GM23248 (cell line): ENCODE measurements around the gene SLC2A9. TPM values are rescaled to one million over a fixed set of nuclear protein-coding genes. Genes with fewer than 3 reads are reported as not detected.
A peak's percentile ranks its signal among the peaks of the same experiment; 100 is the strongest.

Experiments
- DNase-seq: peaks from one replicate; pipeline ENCODE4 v3.0.0-alpha.2; 2015
- H2AFZ ChIP-seq: fragments of 200-600 bp; sonication (generic); 2 replicates; pipeline ENCODE4 v1.6.1; 2016; ENCODE audit warnings: antibody characterized with exemption
- H3F3A ChIP-seq: fragments of 200-600 bp; sonication (generic); 2 replicates; pipeline ENCODE4 v1.6.1; 2016; ENCODE audit warnings: mild to moderate bottlenecking, antibody characterized with exemption, mixed run types; ENCODE audit not compliant: insufficient read depth
- H3K27ac ChIP-seq: fragments of 200-600 bp; sonication (generic); 2 replicates; pipeline ENCODE4 v1.5.1; 2016; ENCODE audit warnings: mild to moderate bottlenecking
- H3K27me3 ChIP-seq: fragments of 200-600 bp; sonication (generic); replicated peaks from 2 replicates; pipeline ENCODE4 v1.6.1; 2016; ENCODE audit warnings: mild to moderate bottlenecking; ENCODE audit not compliant: insufficient read depth
- H3K36me3 ChIP-seq: fragments of 200-600 bp; sonication (generic); 2 replicates; pipeline ENCODE4 v1.6.1; 2016; ENCODE audit warnings: low read depth, mild to moderate bottlenecking
- H3K4me1 ChIP-seq: fragments of 200-600 bp; sonication (generic); 2 replicates; pipeline ENCODE4 v1.6.1; 2016; ENCODE audit warnings: mild to moderate bottlenecking; ENCODE audit not compliant: insufficient read depth
- H3K4me2 ChIP-seq: fragments of 200-600 bp; sonication (generic); one replicate; pipeline ENCODE4 v1.6.1; 2016; ENCODE audit warnings: mild to moderate bottlenecking; ENCODE audit not compliant: unreplicated experiment
- H3K4me3 ChIP-seq: fragments of 200-600 bp; sonication (generic); 2 replicates; pipeline ENCODE4 v1.5.1; 2016; ENCODE audit warnings: mild to moderate bottlenecking
- H3K79me2 ChIP-seq: fragments of 200-600 bp; sonication (generic); 2 replicates; pipeline ENCODE4 v1.6.1; 2016; ENCODE audit warnings: mild to moderate bottlenecking; ENCODE audit not compliant: insufficient read depth
- H3K9ac ChIP-seq: fragments of 200-600 bp; sonication (generic); 2 replicates; pipeline ENCODE4 v1.6.1; 2016; ENCODE audit warnings: mild to moderate bottlenecking
- H3K9me2 ChIP-seq: fragments of 200-600 bp; sonication (generic); 2 replicates; pipeline ENCODE4 v1.6.1; 2016; ENCODE audit warnings: mixed run types, mild to moderate bottlenecking, moderate library complexity; ENCODE audit not compliant: insufficient read depth
- H3K9me3 ChIP-seq: fragments of 200-600 bp; sonication (generic); one replicate; pipeline ENCODE4 v1.6.1; 2017; ENCODE audit warnings: low read depth
- H4K20me1 ChIP-seq: fragments of 200-600 bp; sonication (generic); 2 replicates; pipeline ENCODE4 v1.6.0; 2016; ENCODE audit not compliant: insufficient read depth
- EZH2 ChIP-seq: fragments of 200-600 bp; sonication (generic); IDR thresholded peaks from 2 replicates; pipeline ENCODE4 v1.6.1; 2018; ENCODE audit warnings: antibody characterized with exemption, mild to moderate bottlenecking; ENCODE audit not compliant: insufficient read depth, poor library complexity, severe bottlenecking
- EZH2phosphoT487 ChIP-seq: fragments of 200-600 bp; sonication (generic); IDR thresholded peaks from 2 replicates; pipeline ENCODE4 v1.6.1; 2018; ENCODE audit warnings: antibody characterized with exemption, moderate library complexity, mild to moderate bottlenecking, low read depth; ENCODE audit not compliant: insufficient read depth
- WGBS, 2 experiments: methylation state at CpG; one replicate each; pipeline ENCODE4 v1.1.6; 2015 to 2017; ENCODE audit warnings: low lambda C conversion rate in 2 of 2, low coverage in 1 of 2; ENCODE audit errors: missing lambda C conversion rate in 2 of 2; 5-methylcytosine and 5-hydroxymethylcytosine counted together
- in situ Hi-C: fragments of 300-500 bp; cut with MboI; formaldehyde crosslinking; loops from 2 replicates; pipeline ENCODE4 v1.15.0; 2020
- polyA plus RNA-seq: library from polyadenylated mRNA; unstranded; fragments of >200 nt; fragmentation: Nextera tagmentation; extraction: Ambion mirVana; gene quantifications from 2 replicates; pipeline ENCODE4 v1.2.1, GENCODE V29; 2016
- total RNA-seq: library from RNA; depleted of rRNA; stranded (reverse); fragments of >200 nt; shearing (Covaris generic); gene quantifications from 2 replicates; pipeline ENCODE4 v1.2.3, GENCODE V29; 2014

Gene SLC2A9
- total and polyA plus RNA-seq, 2 experiments from 2014 or later = 2.8 to 3.5 TPM

GRCh38 chr4:9927341-9928007, 93.8 kb downstream of the SLC2A9 start:
- no peaks in the 10 kb centered on the region for H3K4me1 ChIP-seq
- no peak overlapping the region for H3K27ac ChIP-seq
- no peaks in the 10 kb centered on the region for H3K79me2 ChIP-seq
- no peaks in the 10 kb centered on the region for H3K9me2 ChIP-seq
- no peaks in the 10 kb centered on the region for H3K27me3 ChIP-seq
- no peaks in the 10 kb centered on the region for H3F3A ChIP-seq
- H3K4me2 ChIP-seq = no peak overlapping the region
- no peaks in the 10 kb centered on the region for H4K20me1 ChIP-seq
- H2AFZ ChIP-seq = no peak overlapping the region
- 39% methylated on average over 10 of the region's 10 CpGs for WGBS, 2 experiments
- H3K4me3 ChIP-seq = no peak overlapping the region
- no peak overlapping the region for H3K9ac ChIP-seq
- no peak for TF ChIP-seq EZH2phosphoT487
- no peak for TF ChIP-seq EZH2
- H3K36me3 ChIP-seq = no peaks in the 10 kb centered on the region
- no peaks in the 10 kb centered on the region for H3K9me3 ChIP-seq
- in situ Hi-C loops = no loop called here
- DNase-seq = peak; percentile 11

GRCh38 chr4:9926586-9926985, 94.7 kb downstream of the SLC2A9 start:
- Histone ChIP-seq H3K9me2 (no peaks in the 10 kb centered on the region), H4K20me1 (no peaks in the 10 kb centered on the region), H3K9ac (no peak overlapping the region), H3K36me3 (no peaks in the 10 kb centered on the region), H3K9me3 (no peaks in the 10 kb centered on the region), H3F3A (no peaks in the 10 kb centered on the region), H3K4me1 (no peaks in the 10 kb centered on the region), H3K4me2 (no peak overlapping the region), H2AFZ (no peak overlapping the region), H3K27me3 (no peaks in the 10 kb centered on the region), H3K4me3 (no peak overlapping the region), H3K27ac (no peak overlapping the region), H3K79me2 (no peaks in the 10 kb centered on the region)
- TF ChIP-seq EZH2 (no peak), EZH2phosphoT487 (no peak)
- 75 to 88% methylated on average over 3 of the region's 3 CpGs for WGBS, 2 experiments
- DNase-seq = no peak
- in situ Hi-C loops = no loop called here

GRCh38 chr4:9925750-9926439, 95.4 kb downstream of the SLC2A9 start:
- H3K9me3 ChIP-seq = no peaks in the 10 kb centered on the region
- H3K79me2 ChIP-seq = no peaks in the 10 kb centered on the region
- H3K9me2 ChIP-seq = no peaks in the 10 kb centered on the region
- no peaks in the 10 kb centered on the region for H3K36me3 ChIP-seq
- in situ Hi-C loops = no loop called here
- no peak overlapping the region for H3K9ac ChIP-seq
- no peaks in the 10 kb centered on the region for H4K20me1 ChIP-seq
- H3K27me3 ChIP-seq = no peaks in the 10 kb centered on the region
- no peak overlapping the region for H3K27ac ChIP-seq
- no peak overlapping the region for H3K4me2 ChIP-seq
- TF ChIP-seq EZH2 (no peak), EZH2phosphoT487 (no peak)
- H3F3A ChIP-seq = no peaks in the 10 kb centered on the region
- no peak overlapping the region for H2AFZ ChIP-seq
- H3K4me3 ChIP-seq = no peak overlapping the region
- DNase-seq = no peak
- 44 to 59% methylated on average over 8 of the region's 8 CpGs for WGBS, 2 experiments
- H3K4me1 ChIP-seq = no peaks in the 10 kb centered on the region

- Histone ChIP-seq H3K27me3 (no peaks in the 10 kb centered on the region), H3K4me2 (no peak overlapping the region), H3K36me3 (no peaks in the 10 kb centered on the region), H3K27ac (no peak overlapping the region), H2AFZ (no peak overlapping the region), H3K79me2 (no peaks in the 10 kb centered on the region), H3K9me2 (no peaks in the 10 kb centered on the region), H3F3A (no peaks in the 10 kb centered on the region), H4K20me1 (no peaks in the 10 kb centered on the region), H3K4me3 (no peak overlapping the region), H3K9ac (no peak overlapping the region), H3K4me1 (no peaks in the 10 kb centered on the region), H3K9me3 (no peaks in the 10 kb centered on the region)
- TF ChIP-seq EZH2phosphoT487 = no peak
- TF ChIP-seq EZH2 = no peak
- 32 to 43% methylated on average over 4 of the region's 4 CpGs for WGBS, 2 experiments
- peak; percentile 35 for DNase-seq
- in situ Hi-C loops = no loop called here
These were observed 96.5 kb downstream of the SLC2A9 start for GRCh38 chr4:9924750-9925149.
